Keratinocyte (primary cell): ENCODE measurements around the gene MUC6. TPM values are rescaled to one million over a fixed set of nuclear protein-coding genes. Genes with fewer than 3 reads are reported as not detected.

ENCODE experiments used
- DNase-seq: peaks from one replicate; pipeline ENCODE4 v3.0.0-alpha.2; 2011; ENCODE audit warnings: low read depth, missing footprints, low spot score
- FAIRE-seq: peaks from 2 replicates; lab custom pipeline; 2011; peaks lifted over from hg19 to GRCh38; lab: Jason Lieb, UNC
- H2AFZ ChIP-seq: 2 replicates; pipeline ENCODE4 v1.6.0; 2012; ENCODE audit warnings: low read length, control low read depth, inconsistent platforms; ENCODE audit not compliant: control insufficient read depth
- H3K27ac ChIP-seq: 2 replicates; pipeline ENCODE4 v1.5.1; 2011; ENCODE audit warnings: low read length; ENCODE audit not compliant: control insufficient read depth, insufficient read depth
- H3K27me3 ChIP-seq: 3 replicates; pipeline ENCODE4 v1.6.0; 2011; ENCODE audit warnings: low read length; ENCODE audit not compliant: control insufficient read depth, insufficient read depth; ENCODE audit errors: extremely low read depth
- H3K36me3 ChIP-seq, 2 experiments: 2 replicates in 1 of 2; 3 replicates in 1 of 2; pipeline ENCODE4 v1.5.1; 2011; ENCODE audit warnings: low read length in 2 of 2, mild to moderate bottlenecking in 1 of 2; ENCODE audit not compliant: control insufficient read depth in 2 of 2, insufficient read depth in 2 of 2; ENCODE audit errors: extremely low read depth in 1 of 2
- H3K4me1 ChIP-seq: 3 replicates; pipeline ENCODE4 v1.5.1; 2011; ENCODE audit warnings: low read length; ENCODE audit not compliant: control insufficient read depth, insufficient read depth; ENCODE audit errors: extremely low read depth
- H3K4me2 ChIP-seq: 3 replicates; pipeline ENCODE4 v1.6.0; 2011; ENCODE audit warnings: low read depth, low read length; ENCODE audit not compliant: control insufficient read depth, insufficient read depth; ENCODE audit errors: extremely low read depth
- H3K4me3 ChIP-seq, 3 experiments: fragments of 200-600 bp in 1 of 3; sonication (generic) in 1 of 3; 2 replicates in 2 of 3; 3 replicates in 1 of 3; pipeline ENCODE4 v1.5.1; 2011 to 2016; ENCODE audit warnings: low read length in 3 of 3, mild to moderate bottlenecking in 3 of 3, control low read depth in 2 of 3, inconsistent platforms in 1 of 3, low read depth in 1 of 3, mixed read lengths in 1 of 3, mixed run types in 1 of 3, moderate library complexity in 1 of 3; ENCODE audit not compliant: control insufficient read depth in 2 of 3, insufficient read depth in 2 of 3; ENCODE audit errors: extremely low read depth in 1 of 3
- H3K79me2 ChIP-seq: 2 replicates; pipeline ENCODE4 v1.6.0; 2012; ENCODE audit warnings: low read length; ENCODE audit not compliant: control insufficient read depth, insufficient read depth
- H3K9ac ChIP-seq: 3 replicates; pipeline ENCODE4 v1.6.0; 2011; ENCODE audit warnings: low read length; ENCODE audit not compliant: control insufficient read depth, insufficient read depth; ENCODE audit errors: extremely low read depth
- H3K9me1 ChIP-seq: 3 replicates; pipeline ENCODE4 v1.6.0; 2011; ENCODE audit warnings: low read length; ENCODE audit not compliant: control insufficient read depth, insufficient read depth; ENCODE audit errors: extremely low read depth
- H3K9me3 ChIP-seq: 2 replicates; pipeline ENCODE4 v1.5.1; 2012; ENCODE audit warnings: low read depth, low read length; ENCODE audit not compliant: control insufficient read depth
- H4K20me1 ChIP-seq: 3 replicates; pipeline ENCODE4 v1.6.0; 2011; ENCODE audit warnings: low read length; ENCODE audit not compliant: control insufficient read depth, insufficient read depth; ENCODE audit errors: extremely low read depth
- EZH2 ChIP-seq: IDR thresholded peaks from one replicate; pipeline ENCODE4 v1.6.1; 2012; ENCODE audit warnings: inconsistent platforms, mild to moderate bottlenecking, low read length, moderate library complexity
- dilution Hi-C: fragments of 300-500 bp; cut with MboI; formaldehyde crosslinking; loops from one replicate; pipeline ENCODE4 v1.7.0; 2020; ENCODE audit warnings: low sequenced_read_pairs; ENCODE audit not compliant: extremely low pct_ligation_motif_present
- polyA plus RNA-seq, 5 experiments: library from polyadenylated mRNA; depleted of rRNA in 3 of 5; stranded (reverse) in 3 of 5; stranded (forward) in 1 of 5; unstranded in 1 of 5; fragments of >200 nt; gene quantifications; 1 replicate in 1 of 5; 2 replicates in 3 of 5; 3 replicates in 1 of 5; pipeline versions ENCODE4 v1.2.1 to v1.2.3, GENCODE V29; 2011 to 2012; ENCODE audit warnings: missing spikeins in 2 of 5, low read depth in 1 of 5, low replicate concordance in 1 of 5
- TF ChIP-seq, protein P1 (sequence below), 3 experiments: IDR thresholded peaks in 1 of 3; conservative IDR thresholded peaks in 1 of 3; optimal IDR thresholded peaks in 1 of 3; 2 replicates in 2 of 3; 3 replicates in 1 of 3; pipeline versions ENCODE3 to v1.5.1; 2011; ENCODE audit warnings: low read length in 3 of 3, mild to moderate bottlenecking in 3 of 3, moderate library complexity in 2 of 3, control low read depth in 1 of 3, inconsistent platforms in 1 of 3; ENCODE audit not compliant: insufficient read depth in 2 of 3; ENCODE audit errors: extremely low read depth in 1 of 3

MUC6 gene
- polyA plus RNA-seq, 1 donor (not counting 4 experiments of a cell fraction or from before 2014, with no cell fraction given): not detected

DNA sequence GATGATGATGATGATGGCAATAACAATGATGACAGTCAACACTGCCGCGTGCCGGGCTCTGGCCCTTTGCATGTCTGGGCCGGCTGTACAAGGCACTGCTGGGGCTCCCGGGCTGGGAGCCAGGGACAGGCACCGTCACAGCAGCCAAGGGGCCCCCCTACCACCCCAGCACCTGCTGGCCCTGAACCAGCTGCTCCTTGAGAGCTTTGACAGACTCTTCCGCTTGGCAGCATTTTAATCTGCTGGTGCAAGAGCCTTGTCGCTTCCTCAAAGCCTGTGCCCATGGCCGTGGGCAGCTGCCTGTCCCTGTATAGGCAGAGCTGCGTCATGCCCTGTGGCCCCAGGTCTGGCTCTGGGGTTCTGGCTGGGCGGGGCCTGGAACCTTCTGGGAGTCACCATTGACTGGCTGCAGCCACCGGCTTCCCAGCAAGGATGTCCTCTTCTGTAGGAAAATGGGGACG lies 12.9 kb upstream of the MUC6 start:
- no peak overlapping the region for H3K4me2 ChIP-seq
- no peak overlapping the region for H3K27ac ChIP-seq
- H3K9me3 ChIP-seq: no peaks in the 10 kb centered on the region
- dilution Hi-C loops: no loop called here
- H3K9me1 ChIP-seq: no peaks in the 10 kb centered on the region
- peaks cover 3% of the 10 kb centered on the region for H4K20me1 ChIP-seq
- peaks cover 6% of the 10 kb centered on the region for H3K4me1 ChIP-seq
- H3K79me2 ChIP-seq: no peaks in the 10 kb centered on the region
- no peaks in the 10 kb centered on the region for H3K36me3 ChIP-seq
- no peak overlapping the region for H3K4me3 ChIP-seq
- H3K27me3 ChIP-seq: peaks cover 20% of the 10 kb centered on the region
- TF ChIP-seq, protein P1, sequence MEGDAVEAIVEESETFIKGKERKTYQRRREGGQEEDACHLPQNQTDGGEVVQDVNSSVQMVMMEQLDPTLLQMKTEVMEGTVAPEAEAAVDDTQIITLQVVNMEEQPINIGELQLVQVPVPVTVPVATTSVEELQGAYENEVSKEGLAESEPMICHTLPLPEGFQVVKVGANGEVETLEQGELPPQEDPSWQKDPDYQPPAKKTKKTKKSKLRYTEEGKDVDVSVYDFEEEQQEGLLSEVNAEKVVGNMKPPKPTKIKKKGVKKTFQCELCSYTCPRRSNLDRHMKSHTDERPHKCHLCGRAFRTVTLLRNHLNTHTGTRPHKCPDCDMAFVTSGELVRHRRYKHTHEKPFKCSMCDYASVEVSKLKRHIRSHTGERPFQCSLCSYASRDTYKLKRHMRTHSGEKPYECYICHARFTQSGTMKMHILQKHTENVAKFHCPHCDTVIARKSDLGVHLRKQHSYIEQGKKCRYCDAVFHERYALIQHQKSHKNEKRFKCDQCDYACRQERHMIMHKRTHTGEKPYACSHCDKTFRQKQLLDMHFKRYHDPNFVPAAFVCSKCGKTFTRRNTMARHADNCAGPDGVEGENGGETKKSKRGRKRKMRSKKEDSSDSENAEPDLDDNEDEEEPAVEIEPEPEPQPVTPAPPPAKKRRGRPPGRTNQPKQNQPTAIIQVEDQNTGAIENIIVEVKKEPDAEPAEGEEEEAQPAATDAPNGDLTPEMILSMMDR (optimal IDR thresholded peaks at IDR 0.05 in 1 of 3, IDR thresholded peaks at IDR 0.05 in 1 of 3, conservative IDR thresholded peaks at IDR 0.05 in 1 of 3; ENCODE audit: extremely low read depth in 1 of 3, insufficient read depth in 2 of 3, low read length in 3 of 3): no peak
- TF ChIP-seq EZH2: no peak
- no peak overlapping the region for H2AFZ ChIP-seq
- H3K9ac ChIP-seq: no peak overlapping the region
- no peak for DNase-seq
- no peak for FAIRE-seq

DNA sequence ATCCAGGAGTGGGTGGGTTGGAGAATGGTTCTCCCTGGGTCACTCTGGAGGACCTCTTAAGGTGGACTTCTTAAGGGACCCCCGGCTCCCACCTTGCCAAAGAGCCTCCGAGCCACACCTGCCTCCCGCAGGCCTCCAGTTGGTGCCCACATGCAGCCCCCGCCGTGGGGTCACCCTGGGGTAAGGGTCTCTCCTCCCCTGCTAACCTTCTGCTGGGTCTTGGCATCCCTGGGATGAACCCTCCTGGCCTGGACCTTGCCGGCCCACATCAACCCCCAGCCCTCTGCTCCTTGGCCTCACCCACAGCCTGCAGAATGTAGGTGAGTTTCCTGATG lies 12.5 kb upstream of the MUC6 start:
- H3K9ac ChIP-seq: no peak overlapping the region
- H3K79me2 ChIP-seq: no peaks in the 10 kb centered on the region
- FAIRE-seq: no peak
- H3K4me2 ChIP-seq: no peak overlapping the region
- H4K20me1 ChIP-seq: peaks cover 3% of the 10 kb centered on the region
- H3K36me3 ChIP-seq: no peaks in the 10 kb centered on the region
- TF ChIP-seq, protein P1 (optimal IDR thresholded peaks at IDR 0.05 in 1 of 3, IDR thresholded peaks at IDR 0.05 in 1 of 3, conservative IDR thresholded peaks at IDR 0.05 in 1 of 3; ENCODE audit: extremely low read depth in 1 of 3, insufficient read depth in 2 of 3, low read length in 3 of 3): no peak
- TF ChIP-seq EZH2: no peak
- peaks cover 20% of the 10 kb centered on the region for H3K27me3 ChIP-seq
- peaks cover 6% of the 10 kb centered on the region for H3K4me1 ChIP-seq
- no peaks in the 10 kb centered on the region for H3K9me3 ChIP-seq
- H3K9me1 ChIP-seq: no peaks in the 10 kb centered on the region
- dilution Hi-C loops: no loop called here
- no peak overlapping the region for H3K27ac ChIP-seq
- H3K4me3 ChIP-seq: no peak overlapping the region
- H2AFZ ChIP-seq: no peak overlapping the region
- DNase-seq: no peak
